A549 (cell line): Measurements from ENCODE around the gene POMT1.

Experiments used
- CEBPB ChIP-seq, 2 experiments: fragments of >200 bp in 1 of 2; sonication (Bioruptor Twin) in 1 of 2; formaldehyde crosslinking in 1 of 2; IDR thresholded peaks; 2 replicates each; pipeline ENCODE4 v1.6.1; 2012 to 2016
- EP300 ChIP-seq, 2 experiments: fragments of >200 bp; sonication (Bioruptor Twin); formaldehyde crosslinking; IDR thresholded peaks; 2 replicates in 1 of 2; 3 replicates in 1 of 2; pipeline ENCODE4 v1.6.1; 2016 to 2017
- MAFK ChIP-seq: fragments of 450-650 bp; IDR thresholded peaks from 2 replicates; pipeline ENCODE4 v1.6.1; 2014; ENCODE audit not compliant: partially characterized antibody
- MAX ChIP-seq: IDR thresholded peaks from 2 replicates; pipeline ENCODE4 v1.6.1; 2012
- NPAS2 ChIP-seq: fragments of 250-450 bp; sonication (Bioruptor Pico); IDR thresholded peaks from 2 replicates; pipeline ENCODE4 v1.8.0; 2022; ENCODE audit warnings: mild to moderate bottlenecking, moderate library complexity, borderline replicate concordance
- POLR2A ChIP-seq: IDR thresholded peaks from 2 replicates; pipeline ENCODE4 v1.6.1; 2012; ENCODE audit warnings: mild to moderate bottlenecking, low read length
- RAD21 ChIP-seq, 2 experiments: fragments of >200 bp in 1 of 2; sonication (Bioruptor Twin) in 1 of 2; formaldehyde crosslinking in 1 of 2; IDR thresholded peaks in 1 of 2; conservative IDR thresholded peaks in 1 of 2; 2 replicates in 1 of 2; 3 replicates in 1 of 2; pipeline ENCODE4 v1.6.1; 2012 to 2018; ENCODE audit warnings: inconsistent platforms in 1 of 2
- REST ChIP-seq: fragments of 200-600 bp; sonication (generic); IDR thresholded peaks from 2 replicates; pipeline ENCODE4 v1.6.1; 2016; ENCODE audit warnings: antibody characterized with exemption, mild to moderate bottlenecking, moderate library complexity
- ZFP36 ChIP-seq: fragments of 450-650 bp; IDR thresholded peaks from 2 replicates; pipeline ENCODE4 v1.6.1; 2014; ENCODE audit warnings: borderline replicate concordance; ENCODE audit not compliant: partially characterized antibody
- TF ChIP-seq, protein P1 (sequence below): fragments of >200 bp; sonication (Bioruptor Twin); formaldehyde crosslinking; IDR thresholded peaks from 3 replicates; pipeline ENCODE4 v1.5.1; 2016
- TF ChIP-seq, protein P2 (sequence below): fragments of >200 bp; sonication (Bioruptor Twin); formaldehyde crosslinking; IDR thresholded peaks from 3 replicates; pipeline ENCODE4 v1.6.1; 2016

DNA sequence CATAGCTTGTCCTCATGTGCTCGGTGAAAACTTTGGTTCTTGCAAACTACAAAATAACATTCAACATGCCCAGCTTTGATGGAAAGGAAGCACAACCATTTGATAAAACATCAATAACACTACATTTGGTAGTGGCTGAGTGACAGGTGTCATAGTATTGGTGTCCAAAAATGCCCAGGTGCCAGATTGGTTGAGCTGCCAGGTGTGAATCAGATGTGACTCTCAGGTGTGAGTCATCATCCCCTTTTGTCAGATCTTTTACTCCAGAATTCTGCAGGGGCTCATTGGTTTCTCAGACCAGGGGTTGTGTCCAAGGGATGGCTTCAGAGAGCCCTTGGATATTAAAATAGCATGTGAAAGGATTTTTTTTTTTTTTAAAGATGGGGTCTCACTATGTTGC is 22.5 kb upstream of the POMT1 start:
- TF ChIP-seq, protein P1, sequence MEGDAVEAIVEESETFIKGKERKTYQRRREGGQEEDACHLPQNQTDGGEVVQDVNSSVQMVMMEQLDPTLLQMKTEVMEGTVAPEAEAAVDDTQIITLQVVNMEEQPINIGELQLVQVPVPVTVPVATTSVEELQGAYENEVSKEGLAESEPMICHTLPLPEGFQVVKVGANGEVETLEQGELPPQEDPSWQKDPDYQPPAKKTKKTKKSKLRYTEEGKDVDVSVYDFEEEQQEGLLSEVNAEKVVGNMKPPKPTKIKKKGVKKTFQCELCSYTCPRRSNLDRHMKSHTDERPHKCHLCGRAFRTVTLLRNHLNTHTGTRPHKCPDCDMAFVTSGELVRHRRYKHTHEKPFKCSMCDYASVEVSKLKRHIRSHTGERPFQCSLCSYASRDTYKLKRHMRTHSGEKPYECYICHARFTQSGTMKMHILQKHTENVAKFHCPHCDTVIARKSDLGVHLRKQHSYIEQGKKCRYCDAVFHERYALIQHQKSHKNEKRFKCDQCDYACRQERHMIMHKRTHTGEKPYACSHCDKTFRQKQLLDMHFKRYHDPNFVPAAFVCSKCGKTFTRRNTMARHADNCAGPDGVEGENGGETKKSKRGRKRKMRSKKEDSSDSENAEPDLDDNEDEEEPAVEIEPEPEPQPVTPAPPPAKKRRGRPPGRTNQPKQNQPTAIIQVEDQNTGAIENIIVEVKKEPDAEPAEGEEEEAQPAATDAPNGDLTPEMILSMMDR, result no peak
- no peak for TF ChIP-seq RAD21 (conservative IDR thresholded peaks at IDR 0.05 in 1 of 2, IDR thresholded peaks at IDR 0.05 in 1 of 2)
- TF ChIP-seq EP300 (IDR thresholded peaks at IDR 0.05), result no peak
- no peak for TF ChIP-seq CEBPB (IDR thresholded peaks at IDR 0.05)
- TF ChIP-seq, protein P2, sequence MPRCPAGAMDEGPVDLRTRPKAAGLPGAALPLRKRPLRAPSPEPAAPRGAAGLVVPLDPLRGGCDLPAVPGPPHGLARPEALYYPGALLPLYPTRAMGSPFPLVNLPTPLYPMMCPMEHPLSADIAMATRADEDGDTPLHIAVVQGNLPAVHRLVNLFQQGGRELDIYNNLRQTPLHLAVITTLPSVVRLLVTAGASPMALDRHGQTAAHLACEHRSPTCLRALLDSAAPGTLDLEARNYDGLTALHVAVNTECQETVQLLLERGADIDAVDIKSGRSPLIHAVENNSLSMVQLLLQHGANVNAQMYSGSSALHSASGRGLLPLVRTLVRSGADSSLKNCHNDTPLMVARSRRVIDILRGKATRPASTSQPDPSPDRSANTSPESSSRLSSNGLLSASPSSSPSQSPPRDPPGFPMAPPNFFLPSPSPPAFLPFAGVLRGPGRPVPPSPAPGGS, result no peak
- no peak for TF ChIP-seq ZFP36
- TF ChIP-seq MAX, result no peak
- TF ChIP-seq NPAS2, result no peak
- TF ChIP-seq POLR2A, result no peak
- no peak for TF ChIP-seq REST
- TF ChIP-seq MAFK, result no peak
